Common myeloid progenitor, CD34-positive (primary cell): ENCODE measurements around the gene MCM10.

Experiments used
- CTCF ChIA-PET: fragments of 350-600 bp; sonication (Branson Sonifier 250); formaldehyde crosslinking; loops from one replicate; lab custom pipeline; 2021; ENCODE audit warnings: antibody characterized with exemption; lab: Charles Lee
- POLR2A ChIA-PET: fragments of 350-600 bp; sonication (Branson Sonifier 250); formaldehyde crosslinking; loops from one replicate; lab custom pipeline; 2021; ENCODE audit warnings: antibody characterized with exemption; lab: Charles Lee
- DNase-seq, 3 donors: peaks; one replicate each; pipeline versions ENCODE4 v3.0.0 to v3.0.0-alpha.2; 2013
- H3K27ac ChIP-seq, 2 experiments: 1 replicate in 1 of 2; 2 replicates in 1 of 2; pipeline ENCODE4 v1.7.0; 2013; ENCODE audit warnings: inconsistent platforms in 2 of 2, low read length in 2 of 2, mild to moderate bottlenecking in 2 of 2, low read depth in 1 of 2, moderate library complexity in 1 of 2; ENCODE audit not compliant: severe bottlenecking in 2 of 2, insufficient read depth in 1 of 2, poor library complexity in 1 of 2
- H3K27me3 ChIP-seq, 5 experiments: replicated peaks in 2 of 5; 1 replicate in 3 of 5; 2 replicates in 2 of 5; pipeline versions ENCODE4 v1.6.1 to v1.7.0; 2013; ENCODE audit warnings: low read length in 4 of 5, mild to moderate bottlenecking in 2 of 5, moderate library complexity in 2 of 5, inconsistent platforms in 1 of 5; ENCODE audit not compliant: insufficient read depth in 5 of 5, control insufficient read depth in 4 of 5
- H3K36me3 ChIP-seq, 4 experiments: 1 replicate in 2 of 4; 2 replicates in 2 of 4; pipeline versions ENCODE4 v1.6.1 to v1.7.0; 2013; ENCODE audit warnings: low read length in 3 of 4, control low read depth in 1 of 4, mild to moderate bottlenecking in 1 of 4; ENCODE audit not compliant: control insufficient read depth in 4 of 4, insufficient read depth in 4 of 4
- H3K4me1 ChIP-seq, 4 experiments: 1 replicate in 3 of 4; 2 replicates in 1 of 4; pipeline versions ENCODE4 v1.6.1 to v1.7.1; 2013; ENCODE audit warnings: low read length in 3 of 4, mild to moderate bottlenecking in 3 of 4, control low read depth in 1 of 4, inconsistent platforms in 1 of 4, moderate library complexity in 1 of 4; ENCODE audit not compliant: control insufficient read depth in 4 of 4, insufficient read depth in 4 of 4; ENCODE audit errors: control extremely low read depth in 1 of 4
- H3K4me3 ChIP-seq, 7 experiments: 1 replicate in 4 of 7; 2 replicates in 3 of 7; pipeline versions ENCODE4 v1.5.1 to v1.7.0; 2013; ENCODE audit warnings: mild to moderate bottlenecking in 7 of 7, low read length in 6 of 7, moderate library complexity in 6 of 7, inconsistent platforms in 2 of 7, low read depth in 2 of 7, control low read depth in 1 of 7; ENCODE audit not compliant: insufficient read depth in 4 of 7, control insufficient read depth in 1 of 7; ENCODE audit errors: extremely low read depth in 1 of 7
- H3K9me3 ChIP-seq, 5 experiments: 1 replicate in 4 of 5; 2 replicates in 1 of 5; pipeline versions ENCODE4 v1.6.1 to v1.7.1; 2013; ENCODE audit warnings: low read length in 4 of 5, mild to moderate bottlenecking in 2 of 5, inconsistent platforms in 1 of 5, low read depth in 1 of 5, moderate library complexity in 1 of 5; ENCODE audit not compliant: control insufficient read depth in 4 of 5, insufficient read depth in 2 of 5; ENCODE audit errors: control extremely low read depth in 1 of 5
- WGBS: methylation state at CpG from one replicate; pipeline ENCODE4 v1.1.5; 2013; ENCODE audit not compliant: insufficient coverage; 5-methylcytosine and 5-hydroxymethylcytosine counted together

Gene MCM10

DNA sequence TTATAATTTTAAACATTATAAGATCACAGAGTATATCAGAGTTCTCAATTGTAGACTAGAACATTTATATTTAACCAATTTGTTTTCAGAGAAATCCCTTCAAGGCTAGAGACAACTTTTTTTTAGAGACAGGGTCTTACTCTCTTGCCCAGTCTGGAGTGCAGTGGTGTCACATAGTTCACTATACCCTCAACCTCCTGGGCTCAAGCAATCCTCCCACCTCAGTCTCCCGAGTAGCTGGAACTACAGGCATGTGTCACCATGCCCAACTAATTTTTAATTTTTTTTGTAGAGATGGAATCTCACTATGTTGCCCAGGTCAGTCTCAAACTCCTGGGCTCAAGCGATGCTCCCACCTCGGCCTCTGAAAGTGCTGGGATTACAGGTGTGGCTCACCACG, 57.5 kb downstream of the MCM10 start:
- CTCF ChIA-PET, result no interaction called here
- no peak for DNase-seq
- Histone ChIP-seq H3K27me3 (no peaks in the 10 kb centered on the region), H3K36me3 (no peaks in the 10 kb centered on the region), H3K27ac (no peak overlapping the region), H3K9me3 (peaks cover 0 to 7% (median 0%) of the 10 kb centered on the region in 5 experiments), H3K4me3 (no peak overlapping the region), H3K4me1 (no peaks in the 10 kb centered on the region)
- 100% methylated on average over 2 of the region's 4 CpGs for WGBS
- POLR2A ChIA-PET, result no interaction called here

DNA sequence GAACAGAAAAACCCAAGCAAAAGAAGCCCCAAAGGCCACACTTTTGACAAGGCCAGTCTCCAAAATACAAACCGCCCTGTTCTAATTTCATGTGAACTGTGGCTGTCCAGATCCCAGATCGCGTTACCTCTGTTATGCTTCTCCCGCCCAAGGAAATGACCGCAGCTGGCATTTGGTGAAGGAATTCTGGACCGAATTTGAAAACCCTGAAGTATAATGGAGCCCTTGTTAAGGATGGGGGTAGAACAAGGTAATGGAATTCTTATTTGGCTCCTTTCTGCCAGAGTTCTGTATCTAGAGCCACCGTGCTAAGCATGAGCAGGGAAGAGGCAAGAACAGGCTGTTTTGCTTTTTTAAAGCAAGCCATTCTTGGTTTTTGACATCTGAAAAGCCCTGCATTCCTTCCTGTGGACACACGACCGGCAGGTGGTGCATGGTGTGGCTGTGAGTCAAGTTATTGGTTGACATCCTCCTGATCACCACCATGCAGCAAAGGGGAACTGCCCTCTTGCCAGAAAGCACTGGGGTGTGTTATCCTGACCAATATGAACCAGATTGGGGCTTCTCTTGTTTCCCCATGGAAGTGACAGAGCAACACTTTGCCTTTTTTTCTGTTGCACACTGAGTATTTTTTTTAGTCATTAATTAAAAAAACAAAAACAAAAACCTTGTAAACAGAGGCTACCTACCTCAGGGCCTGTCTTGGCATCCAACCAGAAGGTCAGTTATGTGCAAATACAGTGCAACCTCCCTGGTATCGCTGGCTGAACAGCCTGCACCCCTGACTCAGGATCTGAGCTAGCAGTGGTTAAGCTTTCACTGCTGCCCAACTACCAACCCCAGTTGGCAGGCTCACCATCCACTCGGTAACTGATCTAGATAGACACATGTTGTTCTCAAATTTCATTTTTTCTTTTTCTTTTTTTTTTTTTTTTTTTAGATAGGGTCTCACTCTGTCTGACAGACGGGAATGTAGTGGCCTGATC, 58.6 kb downstream of the MCM10 start:
- H3K9me3 ChIP-seq, result peaks cover 0 to 7% (median 0%) of the 10 kb centered on the region in 5 experiments
- DNase-seq, result peak in 2 of 3 donors; percentile 40 to 46
- H3K27ac ChIP-seq, result no peak overlapping the region
- H3K36me3 ChIP-seq, result no peaks in the 10 kb centered on the region
- WGBS, result 79% methylated on average over 11 of the region's 12 CpGs
- ChIA-PET CTCF (no interaction called here), POLR2A (no interaction called here)
- no peaks in the 10 kb centered on the region for H3K27me3 ChIP-seq
- H3K4me1 ChIP-seq, result no peaks in the 10 kb centered on the region
- no peak overlapping the region for H3K4me3 ChIP-seq

DNA sequence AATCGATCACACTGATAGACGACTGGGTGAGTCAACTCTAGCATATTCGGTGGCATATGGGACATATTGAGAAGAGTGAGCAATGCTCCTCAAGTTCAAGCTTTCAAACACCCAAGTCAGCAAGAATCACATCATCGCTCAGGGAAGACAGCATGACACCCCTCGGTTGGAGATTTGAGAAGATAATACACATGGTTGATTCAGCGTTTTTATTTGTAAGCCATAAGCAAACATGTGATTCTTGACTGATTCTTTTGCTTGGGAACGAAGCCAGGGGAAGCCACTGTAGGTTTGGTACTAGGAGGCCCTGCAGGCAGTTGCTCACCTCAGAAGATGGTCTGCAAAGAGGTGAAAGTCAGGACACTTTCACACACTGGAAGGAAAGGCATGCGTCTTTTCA, 60.2 kb downstream of the MCM10 start:
- ChIA-PET CTCF (no interaction called here), POLR2A (no interaction called here)
- no peak for DNase-seq
- Histone ChIP-seq H3K36me3 (no peaks in the 10 kb centered on the region), H3K27ac (no peak overlapping the region), H3K4me1 (no peaks in the 10 kb centered on the region), H3K4me3 (no peak overlapping the region), H3K27me3 (no peaks in the 10 kb centered on the region), H3K9me3 (peaks cover 0 to 7% (median 0%) of the 10 kb centered on the region in 5 experiments)
- 92% methylated on average over 6 of the region's 8 CpGs for WGBS

DNA sequence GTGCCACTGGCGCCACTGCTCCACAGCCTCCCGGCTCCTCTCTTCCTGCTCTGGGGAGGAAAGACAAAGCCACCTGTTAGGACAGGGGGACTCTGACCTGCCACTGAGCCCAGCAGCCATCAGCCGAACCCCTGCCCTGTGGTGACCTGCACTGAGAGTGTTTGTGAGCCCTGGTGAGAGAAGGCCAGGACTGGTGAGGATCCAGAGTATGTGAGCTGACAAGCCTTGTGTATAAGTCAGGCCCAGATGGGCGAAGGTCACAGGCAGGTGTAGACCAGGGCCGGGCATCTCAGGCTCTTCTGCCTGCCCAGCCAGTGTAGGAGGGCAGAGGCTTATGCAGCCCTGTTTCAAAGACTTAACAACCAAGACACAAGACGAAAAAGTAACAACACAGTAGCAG, 60.8 kb downstream of the MCM10 start:
- 97% methylated on average over 5 of the region's 6 CpGs for WGBS
- Histone ChIP-seq H3K27me3 (no peaks in the 10 kb centered on the region), H3K9me3 (peaks cover 0 to 4% (median 0%) of the 10 kb centered on the region in 5 experiments), H3K4me1 (no peaks in the 10 kb centered on the region), H3K36me3 (no peaks in the 10 kb centered on the region), H3K4me3 (no peak overlapping the region), H3K27ac (no peak overlapping the region)
- ChIA-PET POLR2A (no interaction called here), CTCF (no interaction called here)
- no peak for DNase-seq

DNA sequence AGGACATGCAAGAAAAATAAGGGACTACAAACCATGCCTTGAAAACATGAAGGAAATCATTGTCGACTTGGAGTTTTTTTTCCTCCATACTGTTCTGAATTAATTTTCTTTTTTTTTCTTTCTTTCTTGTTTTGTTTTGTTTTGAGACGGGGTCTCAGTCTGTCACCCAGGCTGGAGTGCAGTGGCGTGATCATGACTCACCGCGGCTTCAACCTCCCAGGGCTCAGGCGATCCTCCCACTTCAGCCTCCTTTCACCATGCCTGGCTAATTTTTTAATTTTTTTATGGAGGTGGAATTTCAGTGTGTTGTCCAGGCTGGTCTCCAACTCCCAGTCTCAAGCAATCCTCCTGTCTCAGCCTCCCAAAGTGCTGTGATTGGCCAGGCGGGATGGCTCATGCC, 61.2 kb downstream of the MCM10 start:
- POLR2A ChIA-PET, result no interaction called here

DNA sequence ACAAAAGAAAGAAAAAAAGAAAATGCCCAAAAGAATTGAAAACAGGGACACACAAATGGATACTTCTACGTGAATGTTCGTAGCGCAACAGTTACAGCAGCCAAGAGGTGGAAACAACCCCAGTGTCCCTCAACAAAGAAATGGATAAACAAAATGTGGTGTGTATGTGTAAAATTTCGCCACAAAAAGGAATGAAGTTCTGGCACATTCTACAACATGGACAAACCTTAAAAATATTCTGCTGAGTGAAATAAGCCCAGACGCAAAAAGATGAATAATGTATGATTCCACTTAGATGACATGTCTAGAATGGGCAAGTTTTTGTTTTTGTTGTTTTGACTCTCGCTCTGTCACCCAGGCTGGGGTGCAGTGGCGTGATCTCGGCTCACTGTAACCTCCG, 61.9 kb downstream of the MCM10 start:
- ChIA-PET CTCF (no interaction called here), POLR2A (no interaction called here)
- Histone ChIP-seq H3K27me3 (no peaks in the 10 kb centered on the region), H3K9me3 (peaks cover 0 to 4% (median 0%) of the 10 kb centered on the region in 5 experiments), H3K27ac (no peak overlapping the region), H3K4me1 (no peaks in the 10 kb centered on the region), H3K4me3 (no peak overlapping the region), H3K36me3 (no peaks in the 10 kb centered on the region)
- WGBS, result 100% methylated on average over 4 of the region's 9 CpGs
- no peak for DNase-seq

More for the DNA sequence above, 61.2 kb downstream of the MCM10 start:
- H3K27ac ChIP-seq, result no peak overlapping the region
- DNase-seq, result no peak
- no peaks in the 10 kb centered on the region for H3K36me3 ChIP-seq
- no peaks in the 10 kb centered on the region for H3K4me1 ChIP-seq
- no peaks in the 10 kb centered on the region for H3K27me3 ChIP-seq
- WGBS, result 95% methylated on average over 4 of the region's 7 CpGs
- CTCF ChIA-PET, result no interaction called here
- H3K4me3 ChIP-seq, result no peak overlapping the region
- H3K9me3 ChIP-seq, result peaks cover 0 to 4% (median 0%) of the 10 kb centered on the region in 5 experiments
